HCT116 (cell line): ENCODE results near the gene TBX20. TPM values are rescaled to one million over a fixed set of nuclear protein-coding genes. Genes with fewer than 3 reads are reported as not detected.

Source experiments
- ATAC-seq: fragments of 200-7000 bp; cut with Tn5 transposase; 2 replicates; pipeline ENCODE4 v1.9.1; 2020; ENCODE audit warnings: mild to moderate bottlenecking, moderate library complexity
- BruUV-seq: library from RNA; stranded (reverse); fragments of 400-500 nt; replicated peaks from 2 replicates; lab custom pipeline; 2021; lab: Mats Ljungman, UMichigan
- CTCF ChIA-PET: fragments of 300-600 bp; sonication (Branson Sonifier 250); formaldehyde crosslinking; loops from one replicate; lab custom pipeline; 2021; ENCODE audit warnings: antibody characterized with exemption; lab: Charles Lee
- POLR2A ChIA-PET: fragments of 300-600, 350-600 bp; sonication (Branson Sonifier 250); formaldehyde crosslinking; loops from one replicate; lab custom pipeline; 2021; ENCODE audit warnings: antibody characterized with exemption; lab: Charles Lee
- RAD21 ChIA-PET, 2 experiments: fragments of 300-600 bp; sonication (Branson Sonifier 250); formaldehyde crosslinking; loops; one replicate each; lab custom pipeline; 2023; ENCODE audit warnings: low total read pairs in 2 of 2; ENCODE audit not compliant: uncharacterized antibody in 2 of 2, unreplicated experiment in 2 of 2, low non-redundant PET in 1 of 2; lab: Charles Lee
- DNase-seq: peaks from one replicate; pipeline ENCODE4 v3.0.0-alpha.2; 2010; ENCODE audit warnings: low read depth, low spot score
- H2AFZ ChIP-seq: fragments of 200-600 bp; shearing (Covaris generic), sonication (generic); 2 replicates; pipeline ENCODE4 v1.6.1; 2017; ENCODE audit warnings: low read depth, mixed run types, mixed read lengths, antibody characterized with exemption, low read length; ENCODE audit not compliant: poor library complexity, severe bottlenecking
- H3K27ac ChIP-seq: 2 replicates; pipeline ENCODE4 v1.5.1; 2012; ENCODE audit warnings: low read depth, low read length
- H3K27me3 ChIP-seq: fragments of 200-600 bp; sonication (generic); 2 replicates; pipeline ENCODE4 v1.6.1; 2016; ENCODE audit warnings: mixed run types, low read length, mixed read lengths; ENCODE audit not compliant: insufficient read depth
- H3K36me3 ChIP-seq, 2 experiments: fragments of 200-500 bp in 1 of 2; fragments of 200-600 bp in 1 of 2; sonication (Bioruptor generic) in 1 of 2; sonication (generic) in 1 of 2; 2 replicates each; pipeline versions ENCODE4 v1.5.1 to v1.6.1; 2014 to 2016; ENCODE audit warnings: low read length in 2 of 2, inconsistent platforms in 1 of 2, mixed read lengths in 1 of 2, mixed run types in 1 of 2; ENCODE audit not compliant: insufficient read depth in 2 of 2, control insufficient read depth in 1 of 2
- H3K4me1 ChIP-seq, 2 experiments: fragments of 200-600 bp in 1 of 2; sonication (generic) in 1 of 2; 2 replicates each; pipeline versions ENCODE4 v1.5.1 to v1.6.1; 2012 to 2017; ENCODE audit warnings: low read length in 2 of 2, inconsistent platforms in 1 of 2, mild to moderate bottlenecking in 1 of 2, mixed read lengths in 1 of 2, mixed run types in 1 of 2, moderate library complexity in 1 of 2; ENCODE audit not compliant: insufficient read depth in 2 of 2, control insufficient read depth in 1 of 2
- H3K4me2 ChIP-seq: fragments of 200-600 bp; sonication (generic); 2 replicates; pipeline ENCODE4 v1.6.1; 2017; ENCODE audit warnings: mixed run types, low read length, mixed read lengths
- H3K4me3 ChIP-seq, 2 experiments: fragments of 200-600 bp in 1 of 2; sonication (generic) in 1 of 2; replicated peaks in 1 of 2; 2 replicates each; pipeline ENCODE4 v1.5.1; 2011 to 2016; ENCODE audit warnings: low read length in 2 of 2, control low read depth in 1 of 2, low read depth in 1 of 2, mild to moderate bottlenecking in 1 of 2, mixed read lengths in 1 of 2, mixed run types in 1 of 2
- H3K79me2 ChIP-seq: fragments of 200-600 bp; sonication (generic); 2 replicates; pipeline ENCODE4 v1.6.1; 2017; ENCODE audit warnings: mild to moderate bottlenecking, mixed run types, low read length, moderate library complexity, mixed read lengths; ENCODE audit not compliant: insufficient read depth
- H3K9ac ChIP-seq: fragments of 200-600 bp; sonication (generic); 2 replicates; pipeline ENCODE4 v1.6.1; 2016; ENCODE audit warnings: low read length, mixed read lengths
- H3K9me2 ChIP-seq: fragments of 200-600 bp; sonication (generic), shearing (Covaris generic); 2 replicates; pipeline ENCODE4 v1.6.1; 2017; ENCODE audit warnings: mixed run types, mild to moderate bottlenecking, moderate library complexity; ENCODE audit not compliant: insufficient read depth
- H3K9me3 ChIP-seq, 2 experiments: fragments of 200-500 bp in 1 of 2; fragments of 200-600 bp in 1 of 2; sonication (Bioruptor generic) in 1 of 2; sonication (generic) in 1 of 2; 2 replicates each; pipeline ENCODE4 v1.6.1; 2014 to 2017; ENCODE audit warnings: low read length in 2 of 2, mixed read lengths in 2 of 2, inconsistent platforms in 1 of 2, low read depth in 1 of 2, mild to moderate bottlenecking in 1 of 2, mixed run types in 1 of 2, moderate library complexity in 1 of 2; ENCODE audit not compliant: control insufficient read depth in 1 of 2, insufficient read depth in 1 of 2
- H4K20me1 ChIP-seq: fragments of 200-600 bp; sonication (generic), shearing (Covaris generic); 2 replicates; pipeline ENCODE4 v1.6.1; 2017; ENCODE audit warnings: mixed run types, mild to moderate bottlenecking, moderate library complexity; ENCODE audit not compliant: insufficient read depth
- ATF3 ChIP-seq: IDR thresholded peaks from 2 replicates; pipeline ENCODE4 v1.6.1; 2012
- CEBPB ChIP-seq: IDR thresholded peaks from 2 replicates; pipeline ENCODE4 v1.6.1; 2012; ENCODE audit warnings: low read depth
- EGR1 ChIP-seq: IDR thresholded peaks from 2 replicates; pipeline ENCODE4 v1.6.1; 2012; ENCODE audit warnings: low read depth
- FOSL1 ChIP-seq: IDR thresholded peaks from 2 replicates; pipeline ENCODE4 v1.6.1; 2012; ENCODE audit warnings: low read depth
- JUND ChIP-seq: IDR thresholded peaks from 2 replicates; pipeline ENCODE4 v1.6.1; 2012
- RAD21 ChIP-seq: IDR thresholded peaks from 2 replicates; pipeline ENCODE4 v1.6.1; 2012; ENCODE audit warnings: low read depth, mild to moderate bottlenecking
- REST ChIP-seq: IDR thresholded peaks from 2 replicates; pipeline ENCODE4 v1.6.1; 2012; ENCODE audit warnings: low read depth
- SIN3A ChIP-seq: IDR thresholded peaks from 2 replicates; pipeline ENCODE4 v1.6.1; 2012; ENCODE audit warnings: low read depth
- TCF7L2 ChIP-seq: IDR thresholded peaks from 2 replicates; pipeline ENCODE4 v1.7.0; 2011; ENCODE audit warnings: borderline replicate concordance, inconsistent platforms; ENCODE audit not compliant: insufficient read depth, insufficient read length; ENCODE audit errors: extremely low read depth
- YY1 ChIP-seq: IDR thresholded peaks from 2 replicates; pipeline ENCODE4 v1.6.1; 2011; ENCODE audit warnings: low read length, low read depth, moderate library complexity, mild to moderate bottlenecking; ENCODE audit not compliant: insufficient replicate concordance; ENCODE audit errors: extremely low read depth
- ZNF274 ChIP-seq: fragments of 200-500 bp; sonication (Bioruptor generic); IDR thresholded peaks from 2 replicates; pipeline ENCODE4 v1.6.1; 2014; ENCODE audit warnings: mild to moderate bottlenecking, low read depth, low read length, inconsistent platforms
- intact Hi-C: fragments of 100-400 bp; cut with micrococcal nuclease; formaldehyde crosslinking; loops from 2 replicates; pipeline ENCODE4 v1.10.0; 2022
- total RNA-seq: library from RNA; stranded (reverse); gene quantifications from one replicate; pipeline ENCODE4 v1.2.1, GENCODE V29; 2021; ENCODE audit not compliant: unreplicated experiment

TBX20 gene
- total RNA-seq, 1 experiment from 2014 or later: not detected

- TF ChIP-seq YY1 (no peak), RAD21 (no peak), ATF3 (no peak), TCF7L2 (no peak), CEBPB (no peak)
Observed at GRCh38 chr7:35268953-35269352, 15.1 kb upstream of the TBX20 start (continued).

- no peaks in the 10 kb centered on the region for H3K9me2 ChIP-seq
- no peak overlapping the region for H3K4me2 ChIP-seq
- TF ChIP-seq FOSL1 (no peak), REST (no peak), EGR1 (no peak), ZNF274 (no peak), JUND (no peak), CEBPB (no peak), SIN3A (no peak), ATF3 (no peak)
- no TSS peak for BruUV-seq
- no peaks in the 10 kb centered on the region for H3K4me1 ChIP-seq
- RAD21 ChIA-PET: no interaction called here
- ATAC-seq: no peak
- H3K9me3 ChIP-seq: no peaks in the 10 kb centered on the region
- no peaks in the 10 kb centered on the region for H3K27me3 ChIP-seq
- no peak overlapping the region for H2AFZ ChIP-seq
- H4K20me1 ChIP-seq: no peaks in the 10 kb centered on the region
- POLR2A ChIA-PET: no interaction called here
- H3K36me3 ChIP-seq: no peaks in the 10 kb centered on the region
- no peaks in the 10 kb centered on the region for H3K79me2 ChIP-seq
- DNase-seq: no peak
- H3K27ac ChIP-seq: no peak overlapping the region
- intact Hi-C loops: no loop called here
- H3K4me3 ChIP-seq: no peak overlapping the region
- no peak overlapping the region for H3K9ac ChIP-seq
- CTCF ChIA-PET: no interaction called here
Observed at GRCh38 chr7:35267411-35267810, 13.5 kb upstream of the TBX20 start.
